GM19099 (cell line): Measurements from ENCODE around the gene UQCR10.

Experiments used
- POLR2A ChIP-seq: IDR thresholded peaks from 3 replicates; pipeline ENCODE4 v1.6.1; 2011; ENCODE audit warnings: low read depth; ENCODE audit not compliant: insufficient read length; ENCODE audit errors: extremely low read depth

UQCR10 gene

DNA sequence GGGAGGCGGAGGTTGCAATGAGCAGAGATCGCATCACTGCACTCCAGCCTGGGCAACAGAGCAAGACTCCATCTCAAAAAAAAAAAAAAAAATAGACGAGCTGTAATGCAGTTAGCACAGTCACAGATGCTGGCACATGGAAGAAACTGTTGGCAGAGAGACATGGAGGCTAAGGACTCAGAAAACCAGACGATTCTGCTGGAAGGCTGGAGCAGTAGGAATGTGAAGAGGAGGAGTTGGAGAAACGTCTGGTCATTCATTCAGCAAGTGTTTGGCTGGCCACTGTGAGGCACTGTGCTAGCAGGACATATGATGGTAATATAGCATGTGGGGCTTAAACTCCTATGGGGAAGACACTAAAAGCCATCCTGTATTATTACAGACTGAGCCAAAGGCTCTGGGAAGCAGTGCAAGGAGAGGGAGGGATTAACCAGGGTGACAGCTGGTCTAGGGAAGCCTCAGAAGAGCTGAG is 5.0 kb downstream of the UQCR10 start:
- no peak for TF ChIP-seq POLR2A

DNA sequence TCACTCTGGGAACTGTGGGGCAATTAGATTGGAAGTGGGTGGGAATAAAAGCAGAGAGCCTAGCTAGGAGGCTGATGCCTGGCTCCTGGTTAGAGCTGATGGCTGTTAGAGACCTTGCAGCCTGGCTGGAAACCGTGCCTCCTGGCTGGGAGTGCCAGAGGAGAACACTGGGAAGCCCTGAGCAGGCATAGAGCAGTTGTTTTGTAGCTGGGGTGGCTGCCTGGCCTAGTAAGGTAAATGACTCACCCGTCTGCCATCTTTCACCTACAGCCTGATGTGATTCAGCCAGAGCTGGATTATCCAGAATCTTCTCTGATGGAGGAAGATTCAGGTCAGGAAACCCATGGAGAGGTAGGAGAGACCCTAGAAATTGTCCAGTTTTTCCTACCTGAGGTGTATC is 6.1 kb downstream of the UQCR10 start:
- TF ChIP-seq POLR2A, result no peak

DNA sequence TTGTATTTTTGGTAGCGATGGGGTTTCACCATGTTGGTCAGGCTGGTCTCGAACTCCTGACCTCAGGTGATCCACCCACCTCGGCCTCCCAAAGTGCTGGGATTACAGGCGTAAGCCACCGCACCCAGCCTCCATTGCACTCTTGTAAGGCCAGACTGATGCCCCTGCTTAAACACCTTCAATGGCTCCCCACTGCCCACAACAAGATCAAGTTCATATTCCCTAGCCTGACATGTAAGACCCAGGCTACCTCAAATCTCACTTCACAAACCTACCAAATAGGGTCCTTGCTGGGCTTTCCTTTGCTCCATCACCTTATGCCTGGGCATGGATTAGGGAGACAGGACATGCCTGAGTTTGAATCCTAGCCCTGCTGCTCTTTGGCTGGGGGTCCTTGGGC is 13.1 kb downstream of the UQCR10 start:
- TF ChIP-seq POLR2A, result no peak

DNA sequence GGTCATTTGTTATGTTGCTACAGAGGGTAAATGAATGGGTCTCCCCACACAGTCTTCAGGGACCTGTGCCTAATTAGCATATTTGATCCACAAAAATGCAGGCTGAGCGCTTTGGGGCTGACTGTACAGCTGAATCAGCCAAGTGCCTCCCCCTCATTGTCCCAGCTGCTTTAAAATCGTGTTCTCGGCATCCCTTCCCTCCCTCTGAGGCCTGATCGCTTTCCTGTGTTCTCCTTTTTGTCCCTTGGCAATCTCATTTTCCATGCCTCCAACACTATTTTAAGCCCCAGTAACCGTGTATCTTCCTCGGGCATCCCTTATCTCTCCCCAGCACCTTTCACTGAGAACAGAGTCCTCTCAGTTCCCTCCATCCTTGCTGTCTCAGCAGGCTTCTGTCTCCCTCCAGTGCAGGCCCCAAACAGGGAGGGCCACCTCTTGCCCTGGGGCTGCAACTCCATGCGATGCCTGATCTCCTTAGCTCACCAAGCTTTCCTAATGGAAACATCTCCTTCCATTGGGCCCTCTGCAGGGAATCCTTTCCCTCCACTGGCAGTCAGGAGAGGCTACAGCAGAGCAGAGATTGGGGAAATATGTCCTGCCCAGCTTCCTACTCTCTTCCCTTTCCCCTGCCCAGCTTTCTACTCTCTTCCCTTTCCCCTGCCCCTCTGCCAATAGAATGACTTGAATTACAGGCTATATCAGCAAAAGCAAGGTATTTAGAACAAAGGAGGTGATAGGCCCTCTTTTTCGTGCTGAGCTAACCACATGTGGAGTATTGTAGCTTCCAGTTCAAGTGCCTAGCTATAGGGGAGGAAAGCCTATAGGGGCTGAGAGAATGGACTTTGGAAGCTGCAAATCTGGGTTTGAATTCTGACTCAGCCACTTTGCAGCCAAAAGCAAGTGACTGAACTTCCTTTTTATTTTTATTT is 13.8 kb downstream of the UQCR10 start:
- TF ChIP-seq POLR2A, result no peak

DNA sequence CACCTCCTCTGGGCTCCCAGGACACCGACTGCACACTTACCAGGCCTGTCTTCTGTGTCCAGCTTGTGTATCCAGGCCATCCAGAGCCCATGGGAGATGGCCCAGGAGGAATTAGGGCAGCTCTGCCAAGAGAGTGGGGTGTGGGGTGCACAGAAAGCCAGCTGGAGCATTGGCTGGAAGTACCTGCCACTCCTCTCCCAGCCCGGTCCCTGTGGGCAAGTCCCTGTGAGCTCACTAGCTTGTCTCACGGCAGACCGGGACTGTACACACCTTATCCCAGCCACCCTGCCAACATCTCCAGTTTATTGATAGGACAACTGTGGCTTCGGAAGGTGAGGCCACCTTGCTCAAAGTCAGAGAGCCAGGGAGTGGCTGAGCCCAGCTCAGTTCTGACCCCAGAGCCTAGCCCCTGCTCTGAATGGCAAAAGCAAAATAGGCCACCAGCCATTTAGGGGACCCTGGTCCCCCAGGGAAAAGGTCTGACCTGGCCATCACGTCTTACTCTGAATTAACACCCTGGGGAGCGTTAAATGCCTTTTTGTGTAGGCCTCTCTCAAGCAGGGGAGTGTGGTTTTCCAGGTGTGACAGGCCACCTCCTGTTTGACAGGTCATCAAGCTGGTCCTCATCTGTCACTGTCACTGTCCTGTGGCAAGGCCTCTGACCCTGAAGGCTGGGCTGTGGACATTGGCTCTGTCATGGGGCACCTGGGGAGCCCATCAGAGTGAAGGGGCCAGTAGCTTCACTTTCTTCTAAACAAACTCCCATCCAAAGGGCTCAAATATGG is 15.1 kb downstream of the UQCR10 start:
- no peak for TF ChIP-seq POLR2A

DNA sequence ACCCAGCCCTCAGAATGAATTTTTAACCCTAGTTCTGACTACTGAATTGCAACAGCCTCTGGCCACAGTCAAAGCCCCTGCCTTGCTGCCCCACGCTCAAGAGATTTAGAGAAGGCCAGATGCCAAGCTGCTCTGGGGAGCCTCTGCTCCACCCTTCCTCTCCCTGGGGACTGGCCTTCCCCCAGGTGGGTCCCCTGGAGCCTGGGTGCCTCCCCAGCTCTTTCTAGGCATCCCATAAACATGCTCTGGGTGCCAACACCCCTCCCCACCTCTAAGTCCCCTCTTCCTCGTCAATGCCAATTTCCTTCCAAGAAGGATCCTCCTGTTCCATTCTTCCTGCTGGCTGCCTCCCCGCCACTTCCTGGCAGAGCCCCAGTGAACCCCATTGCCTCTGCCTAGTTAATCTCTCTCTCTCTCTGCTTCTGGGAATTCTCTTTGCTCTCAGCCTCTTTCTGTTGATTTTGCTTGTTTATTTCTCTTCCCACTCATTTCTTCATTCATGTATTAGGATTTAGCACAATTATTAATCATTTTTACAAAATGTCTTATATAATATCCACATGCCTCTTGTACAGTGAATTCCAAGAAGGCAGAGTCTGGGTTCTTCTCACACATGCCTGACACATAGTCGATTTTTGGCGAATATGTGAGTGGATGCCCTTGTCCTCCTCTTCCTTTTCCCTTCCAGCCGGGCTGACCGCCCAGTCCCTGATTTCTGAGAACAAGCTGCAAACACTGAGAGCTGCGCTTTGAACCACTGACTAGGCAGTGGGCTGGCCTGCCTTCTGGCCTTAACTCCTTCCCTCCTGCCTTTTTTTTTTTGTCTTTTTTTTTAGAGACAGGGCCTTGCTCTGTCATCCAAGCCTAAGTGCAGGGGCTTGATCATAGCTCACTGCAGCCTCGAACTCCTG is 17.5 kb downstream of the UQCR10 start:
- no peak for TF ChIP-seq POLR2A

DNA sequence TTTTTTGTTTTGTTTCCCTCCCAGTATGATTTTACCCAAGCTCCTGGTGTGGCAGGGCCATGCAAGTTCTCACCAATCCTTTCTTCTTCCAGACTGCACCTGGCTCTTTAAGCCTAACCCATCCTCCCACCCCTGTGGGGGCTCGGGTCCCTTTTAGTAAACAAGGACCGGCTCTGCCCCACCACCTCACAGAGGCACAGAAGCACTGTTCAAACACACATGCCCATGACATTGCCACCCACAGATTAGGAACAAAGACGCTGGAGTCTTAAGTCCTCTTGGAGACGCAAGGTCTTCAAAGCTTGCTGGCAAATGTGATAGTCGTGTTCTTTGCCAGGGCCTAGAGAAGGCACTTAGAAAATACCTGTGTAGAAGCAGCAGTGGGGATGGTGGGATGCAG is 18.9 kb downstream of the UQCR10 start:
- TF ChIP-seq POLR2A, result no peak

DNA sequence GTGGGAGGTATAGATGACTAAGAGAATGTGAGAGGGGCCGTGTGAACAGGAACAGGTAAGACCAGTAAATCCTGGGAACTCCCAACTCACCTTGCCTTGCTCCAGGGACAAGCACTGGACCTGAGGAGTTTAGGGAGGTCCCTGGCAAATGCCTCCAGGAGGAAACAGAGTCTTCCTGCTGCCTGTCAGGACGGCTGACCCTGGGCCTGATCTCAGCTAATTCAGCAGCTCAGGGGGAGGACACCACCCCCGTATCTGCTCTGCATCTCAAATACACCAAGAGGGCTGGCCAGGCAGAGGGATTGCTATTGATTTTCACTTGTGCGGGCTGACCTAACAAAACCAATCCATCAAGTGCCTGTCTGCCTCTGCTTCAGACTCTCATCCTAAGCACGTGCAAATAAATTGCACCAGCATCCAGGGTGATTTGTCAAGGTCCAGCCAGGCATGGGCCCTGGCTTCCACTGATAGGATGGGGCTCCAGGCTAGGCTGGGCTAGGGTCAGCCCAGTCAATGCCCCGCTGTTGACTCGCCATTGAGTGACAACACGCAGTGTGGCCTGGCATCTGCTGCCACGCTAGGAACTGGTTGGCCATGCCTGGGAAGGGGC is 20.3 kb downstream of the UQCR10 start:
- no peak for TF ChIP-seq POLR2A

DNA sequence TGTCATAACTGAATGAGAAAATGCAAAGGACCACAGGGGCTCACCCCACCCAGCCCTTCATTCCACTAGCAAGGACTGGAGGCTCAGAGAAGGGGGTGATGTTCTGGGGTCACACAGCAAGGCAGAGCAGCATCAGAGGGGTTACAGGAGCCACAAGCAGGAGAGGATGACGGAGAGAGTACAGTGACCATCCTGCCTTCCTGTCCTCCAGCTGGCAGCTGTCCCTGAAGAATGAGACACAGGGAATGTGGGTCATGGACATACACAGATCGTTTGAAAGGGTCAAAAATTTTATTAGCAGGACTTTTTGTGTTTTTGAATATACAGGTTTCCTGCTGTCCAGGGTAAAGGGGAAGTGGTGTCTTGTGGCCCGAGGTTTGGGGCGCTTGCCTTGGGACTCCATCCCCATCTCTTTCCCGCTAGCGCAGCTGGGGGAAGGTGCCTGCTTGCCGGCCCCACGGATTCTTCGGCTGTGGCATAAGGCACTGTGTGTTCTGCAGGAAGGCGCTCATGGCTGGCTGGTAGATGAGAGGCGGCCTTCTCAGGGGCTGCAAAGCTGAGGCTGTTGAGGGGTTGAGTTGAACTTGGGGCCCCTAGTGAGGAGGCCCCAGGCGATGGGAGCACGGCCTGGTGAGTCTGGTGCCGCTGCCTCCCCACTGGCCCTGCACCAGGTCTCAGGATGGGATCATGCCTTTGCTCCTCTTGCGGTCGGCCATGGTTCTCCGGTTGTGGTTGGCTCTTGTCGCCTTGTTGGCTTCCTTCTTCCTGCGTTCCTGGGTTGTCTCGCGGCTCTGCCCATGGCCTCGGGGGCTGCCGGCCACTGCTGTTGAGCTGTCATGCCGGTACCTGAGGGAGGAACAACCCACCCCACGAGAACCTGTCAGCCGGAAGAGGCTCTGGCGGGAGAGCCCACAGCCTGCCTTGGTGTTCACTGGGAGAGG is 21.4 kb downstream of the UQCR10 start:
- no peak for TF ChIP-seq POLR2A

DNA sequence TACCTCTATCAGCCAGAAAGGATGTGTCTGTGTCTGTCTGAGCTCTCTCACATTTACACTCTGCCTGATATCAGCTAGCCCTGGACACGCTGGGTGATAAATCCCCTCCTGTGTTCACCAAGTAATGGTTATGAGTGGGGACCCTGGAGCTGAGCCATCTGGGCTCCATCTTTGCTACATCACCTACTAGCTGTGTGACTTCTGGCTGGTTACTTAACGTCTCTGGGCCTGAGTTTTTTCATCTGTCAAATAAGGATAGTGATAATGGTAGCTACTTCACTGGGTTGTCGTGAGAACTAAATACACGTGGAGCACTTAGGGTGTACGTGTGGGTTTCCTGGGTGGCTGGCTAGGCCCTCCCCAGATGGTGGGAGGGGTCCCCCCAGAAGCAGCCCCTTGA is 22.9 kb downstream of the UQCR10 start:
- TF ChIP-seq POLR2A, result no peak

DNA sequence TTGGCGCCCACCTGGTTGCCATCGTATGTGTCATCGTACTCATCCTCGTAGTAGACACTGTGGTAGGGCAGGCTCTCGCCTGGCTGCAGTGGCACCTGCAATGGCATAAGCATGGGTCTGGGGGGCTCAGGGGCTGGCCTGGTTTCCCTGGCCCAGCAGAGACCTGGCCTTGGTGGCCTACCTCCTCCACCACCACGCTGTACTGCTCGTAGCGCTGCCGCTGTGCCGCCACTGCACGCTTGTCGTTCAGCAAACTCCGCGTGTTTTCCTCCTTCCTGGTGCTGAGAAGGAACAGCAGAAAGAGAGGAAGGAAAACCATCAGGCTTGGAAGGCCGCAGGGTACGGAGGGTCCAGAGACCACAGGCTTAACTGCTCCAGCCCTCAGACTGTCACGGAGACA is 26.2 kb downstream of the UQCR10 start:
- no peak for TF ChIP-seq POLR2A

DNA sequence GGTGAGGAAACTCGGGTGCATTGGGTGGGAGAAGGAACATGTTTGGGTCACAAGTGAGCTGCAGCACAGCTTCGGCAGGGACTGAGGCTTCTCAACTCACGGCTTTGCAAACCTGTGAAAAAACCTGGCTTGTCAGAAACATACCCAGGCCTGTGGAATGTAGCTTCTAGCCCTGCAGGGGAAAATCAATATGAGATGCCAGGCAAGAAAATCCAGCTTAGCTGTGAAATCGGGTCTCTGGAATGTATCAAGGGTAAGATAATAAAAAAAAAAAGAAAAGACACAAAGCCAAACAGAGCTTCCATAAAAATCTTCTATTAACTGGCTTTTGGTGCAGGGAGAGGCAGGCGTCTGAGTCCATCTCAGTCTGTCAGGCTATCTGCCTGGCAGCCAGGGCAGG is 28.5 kb downstream of the UQCR10 start:
- TF ChIP-seq POLR2A, result no peak

DNA sequence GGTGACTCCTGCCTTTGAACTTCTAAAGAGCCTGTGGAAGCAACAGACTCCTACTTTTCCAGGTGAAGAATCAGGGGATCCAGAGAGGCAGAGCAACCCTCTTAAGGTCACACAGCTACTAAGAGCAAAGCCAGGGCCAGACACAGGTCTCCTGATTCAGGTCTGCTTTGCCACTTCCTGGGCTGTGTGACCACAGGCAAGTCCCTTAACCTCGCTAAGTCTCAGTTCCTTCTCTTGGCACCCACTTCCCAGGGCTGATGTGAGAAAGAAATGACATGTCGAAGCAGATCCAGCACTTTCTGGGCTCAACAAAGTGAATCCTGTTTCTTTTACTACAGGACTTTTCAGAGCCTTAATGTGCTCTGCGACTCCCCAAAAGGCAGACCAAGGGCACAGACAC is 30.2 kb downstream of the UQCR10 start:
- no peak for TF ChIP-seq POLR2A
